UCSD-AML1 (cell line): ENCODE data around the gene NLRP6.
"Not testable (repeated sequence)": the region's sequence is repeated elsewhere in the genome, so short reads cannot be mapped to it uniquely, and the experiment has no call there.

Experiments
- DNase-seq: peaks from one replicate; lab custom pipeline; 2025; ENCODE audit not compliant: unreplicated experiment; lab: John Stamatoyannopoulos, UW

The NLRP6 gene

DNA sequence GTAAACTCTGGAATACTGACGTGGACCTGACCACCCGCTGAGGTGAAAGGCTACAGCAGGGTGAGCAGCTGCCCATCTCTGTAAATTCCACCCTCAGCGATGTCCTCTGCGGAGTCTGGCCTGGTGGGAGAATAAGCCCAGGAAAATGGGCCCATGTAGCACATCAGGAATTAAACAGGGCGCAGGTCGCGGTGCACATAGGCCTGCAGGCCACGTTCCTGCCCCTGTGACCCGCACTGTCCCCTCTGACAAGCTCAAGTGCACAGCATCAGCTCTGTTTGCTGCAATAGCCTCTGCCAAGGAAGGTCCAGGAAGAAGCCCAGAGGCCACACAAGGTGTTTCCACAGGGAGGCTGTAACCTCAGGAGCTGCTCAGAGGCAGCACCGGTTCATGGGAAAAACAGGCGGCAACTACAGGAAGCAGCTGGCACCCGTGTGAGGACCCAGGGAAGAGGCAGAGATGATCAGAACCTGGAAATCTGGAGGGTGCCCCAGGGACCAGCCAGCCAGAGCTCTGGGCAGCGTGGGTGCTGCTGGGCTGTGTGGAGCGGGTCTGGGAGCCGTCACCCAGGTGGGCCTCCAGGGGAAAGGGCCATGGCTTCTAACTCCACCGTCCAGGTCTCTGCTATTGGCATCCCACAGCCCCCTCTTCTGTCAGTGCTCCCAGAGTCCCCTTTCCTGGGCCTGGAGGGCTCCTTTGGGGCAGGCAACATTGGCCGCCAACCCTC lies 28.6 kb downstream of the NLRP6 start:
- peak; percentile 41 for DNase-seq

GRCh38 chr11:307766-308708 lies 29.8 kb downstream of the NLRP6 start, which contains the start of gene IFITM2:
Gene IFITM2, plus strand, starts transcription at chr11:307816. Its CDS starts 377 bp downstream, at chr11:308193.
- DNase-seq = peak; percentile 80

DNA sequence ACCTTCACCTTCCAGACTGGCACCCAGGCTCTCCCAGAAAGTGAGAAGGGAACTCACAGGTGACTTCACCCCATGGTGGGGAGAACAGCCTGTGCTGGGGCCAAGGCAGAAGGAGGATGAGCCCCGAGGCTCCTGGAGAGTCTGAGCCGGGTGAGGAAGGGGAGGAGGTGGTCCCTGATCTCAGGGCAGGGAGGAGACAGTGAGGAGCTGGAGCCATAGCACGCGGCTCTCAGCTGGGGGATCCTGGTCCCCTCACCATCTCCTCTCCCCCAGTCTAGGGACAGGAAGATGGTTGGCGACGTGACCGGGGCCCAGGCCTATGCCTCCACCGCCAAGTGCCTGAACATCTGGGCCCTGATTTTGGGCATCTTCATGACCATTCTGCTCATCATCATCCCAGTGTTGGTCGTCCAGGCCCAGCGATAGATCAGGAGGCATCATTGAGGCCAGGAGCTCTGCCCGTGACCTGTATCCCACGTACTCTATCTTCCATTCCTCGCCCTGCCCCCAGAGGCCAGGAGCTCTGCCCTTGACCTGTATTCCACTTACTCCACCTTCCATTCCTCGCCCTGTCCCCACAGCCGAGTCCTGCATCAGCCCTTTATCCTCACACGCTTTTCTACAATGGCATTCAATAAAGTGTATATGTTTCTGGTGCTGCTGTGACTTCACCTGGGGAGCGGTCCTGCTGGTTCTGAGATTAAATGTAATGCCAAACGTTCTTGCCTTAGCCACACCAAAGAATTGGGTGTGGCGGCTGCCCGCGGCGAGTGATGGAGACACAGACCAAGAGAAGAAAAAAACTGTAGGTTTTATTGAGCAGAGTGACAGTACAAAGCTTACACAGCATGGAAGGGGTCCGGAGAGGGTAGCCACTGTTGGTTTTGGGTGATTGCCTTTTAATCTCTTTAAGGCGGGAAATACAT lies 30.8 kb downstream of the NLRP6 start:
- DNase-seq = not testable (repeated sequence)

GRCh38 chr11:309979-310572 lies 31.9 kb downstream of the NLRP6 start:
- not testable (repeated sequence) for DNase-seq

- DNase-seq = not testable (repeated sequence)
Observed at GRCh38 chr11:311013-311748, 33.0 kb downstream of the NLRP6 start.

DNA sequence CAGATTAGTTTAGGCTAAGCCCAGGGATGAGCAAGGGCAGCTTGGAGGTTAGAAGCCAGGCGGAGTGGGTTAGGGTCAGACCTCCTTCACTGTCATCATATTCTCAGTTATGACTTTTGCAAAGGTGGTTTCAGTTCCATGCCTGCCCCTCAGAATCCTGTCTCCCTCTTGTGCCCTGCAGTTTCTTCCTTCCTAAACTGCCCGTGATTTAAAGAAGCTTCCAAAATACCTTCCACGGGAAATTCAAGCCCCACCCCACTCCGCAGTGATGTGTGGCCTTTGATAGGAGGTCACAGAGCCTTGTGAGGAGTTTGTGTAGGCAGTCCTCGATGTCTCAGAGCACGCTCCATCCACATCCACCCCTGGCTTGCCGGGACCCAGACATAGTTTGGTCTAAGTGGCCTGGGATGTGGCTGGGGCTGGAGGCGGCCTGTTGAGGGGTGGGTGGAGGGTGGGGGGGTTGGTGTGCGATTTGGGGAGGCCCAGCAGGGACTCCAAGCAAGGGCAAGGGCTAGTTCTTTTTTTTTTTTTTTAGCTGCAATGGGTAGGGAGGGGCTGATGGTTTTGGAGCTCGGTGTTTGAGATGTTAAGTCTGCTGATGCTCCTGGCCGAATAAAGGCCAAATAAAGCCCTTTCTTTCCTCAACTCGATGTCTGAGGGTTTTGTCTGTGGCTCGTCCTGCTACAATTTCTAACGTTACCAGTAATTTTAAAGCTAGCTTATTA lies 34.0 kb downstream of the NLRP6 start:
- DNase-seq = no peak

- peak; percentile 66 for DNase-seq
Observed at GRCh38 chr11:313304-313786, 35.1 kb downstream of the NLRP6 start.

- DNase-seq = peak; percentile 70
Observed at GRCh38 chr11:313787-314553, 35.8 kb downstream of the NLRP6 start, which contains the start of gene IFITM1. Gene IFITM1, plus strand, starts transcription at chr11:314040. Its CDS starts 131 bp downstream, at chr11:314171.

DNA sequence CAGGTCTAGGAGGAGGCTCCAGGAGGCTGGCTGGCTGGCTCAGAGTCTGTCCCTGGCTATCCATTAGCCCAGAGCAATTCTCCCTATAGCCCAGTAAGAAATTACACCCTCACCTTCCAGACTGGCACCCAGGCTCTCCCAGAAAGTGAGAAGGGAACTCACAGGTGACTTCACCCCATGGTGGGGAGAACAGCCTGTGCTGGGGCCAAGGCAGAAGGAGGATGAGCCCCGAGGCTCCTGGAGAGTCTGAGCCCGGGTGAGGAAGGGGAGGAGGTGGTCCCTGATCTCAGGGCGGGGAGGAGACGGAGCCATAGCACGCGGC lies 36.3 kb downstream of the NLRP6 start:
- DNase-seq = not testable (repeated sequence)

DNA sequence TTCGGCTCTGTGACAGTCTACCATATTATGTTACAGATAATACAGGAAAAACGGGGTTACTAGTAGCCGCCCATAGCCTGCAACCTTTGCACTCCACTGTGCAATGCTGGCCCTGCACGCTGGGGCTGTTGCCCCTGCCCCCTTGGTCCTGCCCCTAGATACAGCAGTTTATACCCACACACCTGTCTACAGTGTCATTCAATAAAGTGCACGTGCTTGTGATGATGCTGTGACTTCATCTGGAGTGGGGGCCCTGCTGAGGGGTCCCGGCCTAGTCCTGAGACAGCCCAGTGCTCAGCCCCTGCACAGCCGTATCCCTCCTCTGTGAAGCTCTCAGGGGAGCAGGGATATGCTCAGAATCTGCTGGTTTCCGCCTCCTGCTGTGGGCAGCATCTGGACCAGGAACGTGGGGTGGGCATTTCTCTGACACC lies 36.9 kb downstream of the NLRP6 start:
- DNase-seq = no peak

DNA sequence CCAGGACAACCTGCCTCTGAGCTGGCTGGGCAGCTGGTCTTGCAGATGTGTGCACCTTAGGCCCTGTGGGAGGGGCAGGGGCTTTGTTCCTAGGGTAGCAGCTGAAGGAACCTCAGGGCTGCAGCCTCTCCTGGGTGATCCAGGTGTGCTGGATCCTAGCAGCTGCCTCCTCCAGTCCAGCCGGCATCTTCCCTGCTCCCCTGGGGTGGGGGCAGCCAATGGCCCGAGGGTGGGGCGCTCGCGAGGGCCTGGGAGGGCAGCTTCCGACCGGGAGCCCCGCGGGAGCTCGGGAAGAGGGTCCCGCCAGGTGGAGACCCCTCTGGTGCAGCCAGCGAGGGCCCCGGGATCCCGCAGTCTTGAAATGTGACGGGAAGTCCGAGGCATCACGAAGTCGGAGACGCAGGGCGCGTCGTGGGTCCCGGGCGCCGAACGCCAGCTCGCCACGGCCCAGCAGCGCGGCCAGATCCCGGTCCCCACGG lies 37.3 kb downstream of the NLRP6 start:
- no peak for DNase-seq

DNA sequence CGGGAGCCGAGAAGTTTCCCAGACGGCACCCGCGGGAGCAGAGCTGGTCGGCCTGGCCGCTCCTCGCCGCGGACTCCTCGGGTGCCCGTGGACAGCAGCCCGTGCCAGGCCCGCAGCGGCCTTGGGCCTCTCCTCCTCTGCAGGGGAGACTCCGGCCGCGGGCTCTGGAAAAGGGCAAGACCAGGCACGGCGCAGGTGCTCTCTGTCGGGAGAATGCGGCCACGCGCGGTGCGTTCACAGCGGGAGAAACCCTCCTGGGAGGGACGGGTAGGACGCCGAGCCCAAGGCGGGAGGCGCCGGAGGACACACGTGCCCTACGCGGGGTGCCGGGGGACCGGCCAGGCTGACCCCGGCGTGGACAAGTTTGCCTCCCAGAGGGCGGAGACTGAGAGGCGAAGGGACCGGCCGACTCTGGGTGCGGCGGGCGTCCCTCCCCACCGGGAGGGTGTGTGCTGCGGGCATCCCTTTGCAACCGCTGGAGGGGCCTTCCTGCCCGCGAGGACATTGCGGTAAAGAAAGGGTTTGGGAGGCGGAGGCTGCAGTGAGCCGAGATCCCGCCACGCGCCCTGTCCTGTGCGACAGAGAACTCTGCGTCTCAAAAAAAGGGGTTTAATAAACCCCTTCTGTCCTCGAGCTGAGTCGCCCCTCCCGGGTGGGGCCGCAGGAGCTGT lies 38.0 kb downstream of the NLRP6 start:
- DNase-seq = no peak

DNA sequence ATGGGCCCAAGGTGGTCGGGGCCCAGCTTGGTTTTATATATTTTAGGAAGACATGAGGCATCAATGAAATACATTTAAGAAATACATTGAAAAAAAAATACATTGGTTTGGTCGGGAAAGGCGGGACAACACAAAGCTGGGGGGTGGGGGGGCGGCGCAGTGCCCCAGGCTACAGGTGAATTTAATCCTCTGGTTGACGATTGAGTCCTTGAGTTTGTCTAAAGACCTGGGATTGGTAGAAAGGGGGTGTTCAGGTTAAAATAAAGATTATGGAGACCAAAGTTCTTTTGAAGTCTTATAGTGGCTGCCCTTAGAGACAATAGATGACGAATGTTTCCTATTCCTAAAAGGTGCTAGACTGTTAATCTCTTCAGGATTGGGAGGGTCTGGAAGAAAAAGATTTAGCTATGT lies 38.7 kb downstream of the NLRP6 start:
- DNase-seq = no peak

DNA sequence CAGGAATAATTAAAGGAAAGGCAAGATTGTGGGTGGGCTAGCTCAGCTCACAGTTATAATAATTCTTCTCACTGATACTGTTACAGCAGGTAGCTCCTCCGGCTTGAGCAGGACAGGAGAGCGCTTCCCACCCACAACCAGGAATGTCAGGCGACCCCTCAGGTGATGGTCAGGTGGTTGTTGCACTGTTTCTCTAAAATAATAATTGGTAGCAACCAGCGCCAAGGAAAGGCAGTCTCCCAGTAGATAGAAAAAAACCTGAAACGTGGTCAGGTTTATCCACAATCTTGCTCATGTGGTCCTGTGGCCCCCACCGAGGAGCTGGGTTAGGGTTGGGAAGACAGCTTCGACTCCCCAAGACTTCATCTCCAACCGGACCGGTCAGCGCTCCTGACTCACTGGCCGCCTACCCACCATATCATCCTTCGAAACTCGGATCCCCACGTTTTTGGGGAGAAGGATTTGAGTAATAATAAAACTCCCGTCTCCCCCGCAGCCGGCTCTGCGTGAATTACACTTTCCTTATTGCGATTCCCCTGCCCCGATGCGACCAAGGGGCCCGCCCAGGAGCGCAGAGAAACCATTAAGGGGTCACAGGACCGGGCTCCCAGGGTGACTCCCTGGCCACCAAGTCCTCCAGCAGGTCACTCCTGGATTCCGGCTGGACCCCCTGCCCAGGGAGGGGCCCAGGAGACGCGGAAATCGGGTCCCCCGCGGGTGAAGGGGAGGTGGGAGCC lies 39.6 kb downstream of the NLRP6 start:
- not testable (repeated sequence) for DNase-seq

GRCh38 chr11:318405-319120 lies 40.4 kb downstream of the NLRP6 start:
- not testable (repeated sequence) for DNase-seq
